ENCODE measurements around the gene FRMPD2. TPM values are rescaled to one million over a fixed set of nuclear protein-coding genes. Genes with fewer than 3 reads are reported as not detected.

The FRMPD2 gene
- total RNA-seq, 1 experiment from 2014 or later = 0.44 TPM

DNA sequence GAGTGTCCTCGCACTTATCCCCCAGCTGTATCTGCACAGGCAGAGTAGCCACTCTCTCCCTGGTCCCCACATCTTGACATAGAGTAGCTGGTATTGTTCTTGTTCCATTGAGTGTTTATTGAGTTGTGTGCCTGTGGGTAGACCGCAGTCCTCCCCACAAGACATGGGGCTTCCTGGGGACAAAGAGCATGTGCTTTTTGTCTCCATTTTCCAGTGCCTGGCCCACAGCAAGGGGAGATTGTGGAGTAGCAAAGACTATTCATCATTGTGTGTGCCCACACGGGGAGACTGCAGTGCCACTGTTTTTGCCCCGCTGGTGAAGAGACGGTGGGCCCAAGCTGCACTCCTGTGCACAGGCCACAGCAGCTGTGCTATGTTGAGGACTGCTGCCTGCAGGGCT is 63.5 kb downstream of the FRMPD2 start:
- Mint-ChIP-seq H3K4me3 (no peak overlapping the region), H3K36me3 (ENCODE audit: insufficient read depth in 1 of 3, low read depth in 3 of 3) (no peaks in the 10 kb centered on the region; a peak in 1 of 7 replicates), H3K9me3 (0 out of 5 replicates have a peak, but pooled peaks cover 2 to 3% of the 10 kb centered on the region in 2 experiments), H3K4me1 (peaks cover 14 to 15% of the 10 kb centered on the region in 2 experiments; a peak in 3 of 4 replicates), H3K27me3 (ENCODE audit: low read depth) (no peaks in the 10 kb centered on the region), H3K27ac (no peak overlapping the region)
- WGBS (ENCODE audit: extremely low coverage, insufficient read length, low lambda C conversion rate) = no CpG with 5 or more reads among the region's 5 CpGs
- DNase-seq = no peak
- Histone ChIP-seq H2BK120ac (ENCODE audit: low read depth, low read length, poor library complexity, severe bottlenecking) (no peak overlapping the region), H2BK20ac (ENCODE audit: low read depth, low read length, poor library complexity, severe bottlenecking) (no peak overlapping the region), H2AFZ (ENCODE audit: low read length) (no peak overlapping the region), H3K56ac (ENCODE audit: insufficient read length, low read depth, low read length) (no peak overlapping the region), H2BK5ac (ENCODE audit: insufficient read length, low read length) (no peak overlapping the region), H4K5ac (ENCODE audit: insufficient read length, low read depth, low read length) (no peak overlapping the region), H3K9ac (ENCODE audit: extremely low read depth, insufficient read length, low read length) (no peak overlapping the region), H3K23ac (ENCODE audit: insufficient read length, low read depth, low read length) (no peak overlapping the region), H3T11ph (ENCODE audit: low read length) (no peak overlapping the region), H2BK15ac (ENCODE audit: low read depth, low read length) (no peak overlapping the region), H4K20me1 (ENCODE audit: control insufficient read depth, insufficient read depth, insufficient read length) (no peaks in the 10 kb centered on the region), H3K14ac (ENCODE audit: insufficient read depth, low read length) (no peak overlapping the region; the same call in 1 of the 2 replicates), H3K4me2 (ENCODE audit: insufficient read depth, insufficient read length, low read length) (no peak overlapping the region), H4K91ac (ENCODE audit: insufficient read length, low read depth, low read length) (no peak overlapping the region), H3K9me3 (ENCODE audit: control insufficient read depth, low read depth, low read length) (no peaks in the 10 kb centered on the region), H3K27ac (ENCODE audit: insufficient read length, low read depth, low read length) (no peak overlapping the region), H3K79me2 (ENCODE audit: insufficient read depth, low read length) (no peaks in the 10 kb centered on the region), H3K79me1 (ENCODE audit: insufficient read depth, low read depth, low read length, poor library complexity, severe bottlenecking) (no peaks in the 10 kb centered on the region), H3K4me1 (ENCODE audit: insufficient read depth, low read length) (no peaks in the 10 kb centered on the region), H3K4ac (ENCODE audit: low read depth, low read length) (no peak overlapping the region), H3K27me3 (ENCODE audit: insufficient read depth, low read length) (no peaks in the 10 kb centered on the region), H4K8ac (replicated peaks; ENCODE audit: insufficient read length, low read depth, low read length) (no peak overlapping the region), H2AK5ac (ENCODE audit: insufficient read length, low read length) (no peak overlapping the region), H3K18ac (ENCODE audit: insufficient read length, low read depth, low read length) (no peak overlapping the region), H2BK12ac (ENCODE audit: insufficient read length, low read depth, low read length) (no peak overlapping the region), H3K23me2 (ENCODE audit: insufficient read length, low read depth, low read length, poor library complexity, severe bottlenecking) (no peaks in the 10 kb centered on the region)
- TF ChIP-seq, protein P1, sequence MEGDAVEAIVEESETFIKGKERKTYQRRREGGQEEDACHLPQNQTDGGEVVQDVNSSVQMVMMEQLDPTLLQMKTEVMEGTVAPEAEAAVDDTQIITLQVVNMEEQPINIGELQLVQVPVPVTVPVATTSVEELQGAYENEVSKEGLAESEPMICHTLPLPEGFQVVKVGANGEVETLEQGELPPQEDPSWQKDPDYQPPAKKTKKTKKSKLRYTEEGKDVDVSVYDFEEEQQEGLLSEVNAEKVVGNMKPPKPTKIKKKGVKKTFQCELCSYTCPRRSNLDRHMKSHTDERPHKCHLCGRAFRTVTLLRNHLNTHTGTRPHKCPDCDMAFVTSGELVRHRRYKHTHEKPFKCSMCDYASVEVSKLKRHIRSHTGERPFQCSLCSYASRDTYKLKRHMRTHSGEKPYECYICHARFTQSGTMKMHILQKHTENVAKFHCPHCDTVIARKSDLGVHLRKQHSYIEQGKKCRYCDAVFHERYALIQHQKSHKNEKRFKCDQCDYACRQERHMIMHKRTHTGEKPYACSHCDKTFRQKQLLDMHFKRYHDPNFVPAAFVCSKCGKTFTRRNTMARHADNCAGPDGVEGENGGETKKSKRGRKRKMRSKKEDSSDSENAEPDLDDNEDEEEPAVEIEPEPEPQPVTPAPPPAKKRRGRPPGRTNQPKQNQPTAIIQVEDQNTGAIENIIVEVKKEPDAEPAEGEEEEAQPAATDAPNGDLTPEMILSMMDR (conservative IDR thresholded peaks at IDR 0.05) = no peak

Measured in H9 (cell line).